GM23338 (cell line): Measurements from ENCODE around the gene STX10.

Source experiments
- CTCF ChIP-seq, 2 experiments: fragments of 200-600 bp in 1 of 2; sonication (generic) in 1 of 2; conservative IDR thresholded peaks; 2 replicates each; pipeline versions ENCODE4 v1.5.1 to v1.6.1; 2016 to 2017; ENCODE audit warnings: antibody characterized with exemption in 2 of 2, low read depth in 2 of 2, mild to moderate bottlenecking in 2 of 2, moderate library complexity in 1 of 2
- EZH2 ChIP-seq: fragments of 200-600 bp; sonication (generic); IDR thresholded peaks from one replicate; pipeline ENCODE4 v1.8.0; 2017; ENCODE audit warnings: antibody characterized with exemption, mild to moderate bottlenecking, low read depth; ENCODE audit not compliant: unreplicated experiment
- JUNB ChIP-seq: IDR thresholded peaks from one replicate; pipeline ENCODE4 v1.6.1; 2016; ENCODE audit warnings: antibody characterized with exemption; ENCODE audit not compliant: unreplicated experiment
- POLR2AphosphoS5 ChIP-seq: IDR thresholded peaks from 2 replicates; pipeline ENCODE4 v1.6.1; 2016; ENCODE audit warnings: antibody characterized with exemption, low read depth

DNA sequence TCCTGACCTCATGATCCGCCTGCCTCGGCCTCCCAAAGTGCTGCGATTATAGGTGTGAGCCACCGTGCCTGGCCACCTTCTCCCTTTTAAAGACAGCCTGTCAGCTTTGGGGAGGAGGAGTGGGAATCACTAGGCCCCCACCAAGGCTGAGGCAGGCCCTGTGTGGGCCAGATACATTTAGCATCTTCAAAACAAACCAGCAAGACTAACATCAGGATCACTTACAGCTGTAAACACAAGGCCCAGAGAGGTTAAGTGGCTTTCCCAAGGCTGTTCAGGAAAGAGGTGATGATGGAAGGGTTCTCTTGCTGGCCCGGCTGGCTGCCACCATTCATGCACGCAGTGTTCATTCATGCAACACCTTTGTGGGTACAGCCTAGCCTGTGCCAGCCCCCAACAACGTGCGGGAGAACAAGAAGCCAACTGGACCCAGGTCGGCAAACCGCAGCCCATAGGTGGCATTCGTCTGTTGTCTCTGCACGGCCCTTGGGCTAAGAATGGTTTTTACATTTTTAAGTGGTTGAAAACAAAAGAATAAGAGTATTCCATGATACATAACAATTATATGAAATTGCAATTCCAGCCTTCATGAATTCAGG lies 23.1 kb upstream of the STX10 start:
- no peak for TF ChIP-seq EZH2
- TF ChIP-seq CTCF (conservative IDR thresholded peaks at IDR 0.05; ENCODE audit: low read depth in 2 of 2): no peak
- no peak for TF ChIP-seq JUNB
- TF ChIP-seq POLR2AphosphoS5: no peak
